Endothelial cell of umbilical vein (primary cell): ENCODE measurements around the gene SERINC2.

Experiments
- CTCF ChIP-seq, 2 donors: IDR thresholded peaks; 1 replicate in 1 of 2; 2 replicates in 1 of 2; pipeline ENCODE4 v1.5.1; 2011; ENCODE audit warnings: low read length in 2 of 2, mild to moderate bottlenecking in 2 of 2, moderate library complexity in 2 of 2, control low read depth in 1 of 2, inconsistent platforms in 1 of 2, low read depth in 1 of 2; ENCODE audit not compliant: insufficient read depth in 1 of 2; ENCODE audit errors: extremely low read depth in 1 of 2
- EZH2 ChIP-seq: IDR thresholded peaks from 2 replicates; pipeline ENCODE4 v1.6.1; 2012; ENCODE audit warnings: borderline replicate concordance, low read depth, mild to moderate bottlenecking, moderate library complexity, low read length, inconsistent platforms; ENCODE audit not compliant: severe bottlenecking
- GATA2 ChIP-seq: IDR thresholded peaks from 2 replicates; pipeline ENCODE4 v1.7.0; 2011; ENCODE audit warnings: low read depth, mild to moderate bottlenecking, moderate library complexity, mixed read lengths, low read length; ENCODE audit not compliant: insufficient read length, insufficient read depth
- POLR2A ChIP-seq: IDR thresholded peaks from 2 replicates; pipeline ENCODE4 v1.6.1; 2012; ENCODE audit warnings: low read depth, mild to moderate bottlenecking, control low read depth, low read length
- POLR2AphosphoS5 ChIP-seq: IDR thresholded peaks from 2 replicates; pipeline ENCODE4 v1.6.1; 2012; ENCODE audit warnings: low read depth, mild to moderate bottlenecking, control low read depth, low read length, moderate library complexity; ENCODE audit not compliant: insufficient read depth

GRCh38 chr1:31421371-31422040 is 8.5 kb downstream of the SERINC2 start:
- peak; percentile 28 to 57 for TF ChIP-seq CTCF (IDR thresholded peaks at IDR 0.05; ENCODE audit: extremely low read depth in 1 of 2, insufficient read depth in 1 of 2, low read depth in 1 of 2, low read length in 2 of 2)
- TF ChIP-seq POLR2A, result no peak
- no peak for TF ChIP-seq POLR2AphosphoS5
- TF ChIP-seq EZH2, result no peak
- TF ChIP-seq GATA2, result no peak
